ENCODE data around the gene CALHM3. TPM values are rescaled to one million over a fixed set of nuclear protein-coding genes. Genes with fewer than 3 reads are reported as not detected.

Gene CALHM3
- total and polyA plus RNA-seq, 2 of the 13 experiments (the other 11 are each of a cell fraction or from before 2014, with no cell fraction given) = not detected

DNA sequence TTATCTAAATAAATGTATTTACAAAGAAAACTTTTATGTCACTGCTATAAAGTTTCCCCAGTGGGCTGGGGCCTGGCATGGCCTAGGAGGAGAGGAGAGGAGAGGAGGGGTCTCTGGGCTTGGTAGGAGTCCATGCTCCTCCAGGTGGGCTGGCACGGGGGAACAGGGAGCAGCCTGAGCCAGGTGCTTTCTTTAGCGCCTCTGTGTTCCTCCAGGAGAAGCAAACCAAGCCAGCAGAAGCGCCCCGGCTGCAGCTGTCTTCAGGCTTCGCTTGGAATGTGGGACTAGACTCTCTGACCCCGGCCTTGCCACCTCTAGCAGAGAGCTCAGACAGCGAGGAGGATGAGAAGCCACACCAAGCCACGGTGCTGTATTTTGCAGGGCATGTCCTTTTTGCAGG lies 37.4 kb downstream of the CALHM3 start:
- Histone ChIP-seq H2AFZ (ENCODE audit: low read length) (no peak overlapping the region), H3K27ac (ENCODE audit: extremely low read length, insufficient read depth, low read length) (no peak overlapping the region), H3K9me3 (ENCODE audit: low read length) (no peaks in the 10 kb centered on the region), H3K79me2 (ENCODE audit: insufficient read depth, low read length) (no peaks in the 10 kb centered on the region), H3K27me3 (ENCODE audit: control insufficient read depth in 1 of 2, insufficient read depth in 2 of 2, low read length in 2 of 2) (no peaks in the 10 kb centered on the region), H3K9ac (ENCODE audit: insufficient read depth, low read depth, low read length) (no peak overlapping the region), H3K36me3 (replicated peaks in 1 of 2; ENCODE audit: control insufficient read depth in 1 of 2, insufficient read depth in 2 of 2, low read length in 2 of 2) (peaks cover 43 to 84% of the 10 kb centered on the region in 2 experiments), H3K4me1 (ENCODE audit: insufficient read depth, low read length) (peaks cover 21% of the 10 kb centered on the region), H4K20me1 (ENCODE audit: insufficient read depth, low read length) (no peaks in the 10 kb centered on the region), H3K4me2 (ENCODE audit: low read depth, low read length) (no peak overlapping the region), H3K4me3 (replicated peaks in 1 of 3; ENCODE audit: insufficient read depth in 1 of 3, low read depth in 2 of 3, low read length in 3 of 3) (no peak overlapping the region)
- FAIRE-seq (no peak), ATAC-seq (no peak), DNase-seq (ENCODE audit: low spot score) (no peak)
- TF ChIP-seq SRSF9 (IDR thresholded peaks at IDR 0.05; ENCODE audit: borderline replicate concordance, insufficient read depth, low read depth, low read length, poor library complexity, severe bottlenecking) (no peak), DR1 (CRISPR knock-in tag; IDR thresholded peaks at IDR 0.05) (no peak), FIP1L1 (IDR thresholded peaks at IDR 0.05; ENCODE audit: borderline replicate concordance, insufficient read depth, low read depth, low read length) (no peak)
- in situ Hi-C loops (cut with HindIII; ENCODE audit: extremely low pct_ligation_motif_present, low pct_unique_long_range_greater_than_20kb) (no loop called here), intact Hi-C loops (cut with micrococcal nuclease; ENCODE audit: unreplicated experiment) (no loop called here)
- ChIA-PET POLR2A (no interaction called here), CTCF (ENCODE audit: low intra/inter-chr PET ratio, low total read pairs) (no interaction called here)
- 82% methylated on average over 8 of the region's 8 CpGs for WGBS (ENCODE audit: low lambda C conversion rate)
- BruUV-seq (replicated peaks) = no TSS peak

GRCh38 chr10:103441206-103441605 lies 37.8 kb downstream of the CALHM3 start:
- Histone ChIP-seq H3K4me3 (replicated peaks in 1 of 3; ENCODE audit: insufficient read depth in 1 of 3, low read depth in 2 of 3, low read length in 3 of 3) (no peak overlapping the region), H3K4me2 (ENCODE audit: low read depth, low read length) (no peak overlapping the region), H3K9ac (ENCODE audit: insufficient read depth, low read depth, low read length) (no peak overlapping the region), H3K36me3 (replicated peaks in 1 of 2; ENCODE audit: control insufficient read depth in 1 of 2, insufficient read depth in 2 of 2, low read length in 2 of 2) (peaks cover 46 to 88% of the 10 kb centered on the region in 2 experiments), H4K20me1 (ENCODE audit: insufficient read depth, low read length) (no peaks in the 10 kb centered on the region), H3K27me3 (ENCODE audit: control insufficient read depth in 1 of 2, insufficient read depth in 2 of 2, low read length in 2 of 2) (no peaks in the 10 kb centered on the region), H3K9me3 (ENCODE audit: low read length) (no peaks in the 10 kb centered on the region), H3K4me1 (ENCODE audit: insufficient read depth, low read length) (peaks cover 21% of the 10 kb centered on the region), H3K79me2 (ENCODE audit: insufficient read depth, low read length) (no peaks in the 10 kb centered on the region), H3K27ac (ENCODE audit: extremely low read length, insufficient read depth, low read length) (no peak overlapping the region), H2AFZ (ENCODE audit: low read length) (no peak overlapping the region)
- POLR2A ChIA-PET = no interaction called here
- BruUV-seq (replicated peaks) = no TSS peak
- CTCF ChIA-PET (ENCODE audit: low intra/inter-chr PET ratio, low total read pairs) = no interaction called here
- DNase-seq (ENCODE audit: low spot score) (no peak), FAIRE-seq (no peak), ATAC-seq (no peak)
- TF ChIP-seq NFIC (IDR thresholded peaks at IDR 0.05; ENCODE audit: low read length) = no peak
- TF ChIP-seq ZFX (CRISPR knock-in tag; IDR thresholded peaks at IDR 0.05; ENCODE audit: low read depth) = no peak
- WGBS (ENCODE audit: low lambda C conversion rate) = 96% methylated on average over 8 of the region's 8 CpGs
- in situ Hi-C loops (cut with HindIII; ENCODE audit: extremely low pct_ligation_motif_present, low pct_unique_long_range_greater_than_20kb) (no loop called here), intact Hi-C loops (cut with micrococcal nuclease; ENCODE audit: unreplicated experiment) (no loop called here)
